ENCODE data around the gene ZNF428.

DNA sequence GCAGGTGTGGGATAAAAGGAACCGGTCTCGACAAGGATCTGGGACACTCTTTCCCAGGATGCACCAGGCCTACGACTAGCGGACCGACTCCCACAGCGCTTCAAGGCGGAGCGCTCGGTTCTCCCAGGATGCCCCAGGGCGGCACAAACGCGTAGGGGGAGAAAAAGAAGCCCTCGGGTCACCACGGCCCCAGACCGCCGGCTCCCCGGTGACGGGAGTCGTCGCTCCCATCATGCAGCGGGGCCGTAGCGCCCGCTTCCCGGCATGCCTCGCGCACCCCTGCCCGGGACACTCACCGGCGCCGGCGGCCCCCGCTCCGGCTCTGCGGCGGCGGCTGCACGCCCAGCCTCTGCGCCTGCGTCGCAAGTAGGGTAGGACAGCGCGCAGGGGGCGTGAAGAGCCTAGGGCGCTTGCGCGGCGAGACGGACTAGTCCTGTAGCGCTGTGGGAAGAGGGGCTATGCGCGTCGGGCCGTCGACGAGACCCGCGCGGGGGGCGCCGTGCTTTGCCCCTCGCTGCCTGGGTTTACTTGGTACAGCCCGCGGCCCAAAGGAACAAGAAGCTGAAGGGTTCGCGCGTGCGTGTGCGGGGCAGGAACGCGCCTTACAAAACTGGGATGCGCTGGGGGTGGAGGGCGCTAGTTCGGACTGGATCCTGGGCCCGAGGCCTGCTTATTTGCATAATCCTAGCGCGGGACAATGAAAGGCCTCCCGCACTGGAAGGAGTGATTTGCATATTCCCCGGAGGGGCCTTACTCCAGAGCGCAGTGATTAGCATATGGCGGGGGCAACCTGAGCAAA is at the start of gene ZNF428:
- TF ChIP-seq, protein P1, sequence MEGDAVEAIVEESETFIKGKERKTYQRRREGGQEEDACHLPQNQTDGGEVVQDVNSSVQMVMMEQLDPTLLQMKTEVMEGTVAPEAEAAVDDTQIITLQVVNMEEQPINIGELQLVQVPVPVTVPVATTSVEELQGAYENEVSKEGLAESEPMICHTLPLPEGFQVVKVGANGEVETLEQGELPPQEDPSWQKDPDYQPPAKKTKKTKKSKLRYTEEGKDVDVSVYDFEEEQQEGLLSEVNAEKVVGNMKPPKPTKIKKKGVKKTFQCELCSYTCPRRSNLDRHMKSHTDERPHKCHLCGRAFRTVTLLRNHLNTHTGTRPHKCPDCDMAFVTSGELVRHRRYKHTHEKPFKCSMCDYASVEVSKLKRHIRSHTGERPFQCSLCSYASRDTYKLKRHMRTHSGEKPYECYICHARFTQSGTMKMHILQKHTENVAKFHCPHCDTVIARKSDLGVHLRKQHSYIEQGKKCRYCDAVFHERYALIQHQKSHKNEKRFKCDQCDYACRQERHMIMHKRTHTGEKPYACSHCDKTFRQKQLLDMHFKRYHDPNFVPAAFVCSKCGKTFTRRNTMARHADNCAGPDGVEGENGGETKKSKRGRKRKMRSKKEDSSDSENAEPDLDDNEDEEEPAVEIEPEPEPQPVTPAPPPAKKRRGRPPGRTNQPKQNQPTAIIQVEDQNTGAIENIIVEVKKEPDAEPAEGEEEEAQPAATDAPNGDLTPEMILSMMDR (IDR thresholded peaks at IDR 0.05): no peak
- TF ChIP-seq POLR2A (IDR thresholded peaks at IDR 0.05): peak; percentile 82

Measured in right lobe of liver (tissue), 4 donors.